Neuronal stem cell (in vitro differentiated cells): ENCODE measurements around the gene CIAO2A.

Experiments used
- DNase-seq: peaks from one replicate; pipeline ENCODE4 v3.0.0-alpha.2; 2013; ENCODE audit warnings: low spot score
- H2AFZ ChIP-seq: one replicate; pipeline ENCODE4 v1.6.1; 2013; ENCODE audit warnings: mild to moderate bottlenecking, low read length, inconsistent platforms
- H2AK5ac ChIP-seq: 2 replicates; pipeline ENCODE4 v1.6.1; 2013; ENCODE audit warnings: low read depth, mild to moderate bottlenecking, inconsistent platforms, low read length, moderate library complexity, mixed read lengths
- H2BK120ac ChIP-seq: 2 replicates; pipeline ENCODE4 v1.6.1; 2013; ENCODE audit warnings: low read depth, mild to moderate bottlenecking, inconsistent platforms, low read length, moderate library complexity, mixed read lengths
- H2BK12ac ChIP-seq: one replicate; pipeline ENCODE4 v1.6.1; 2013; ENCODE audit warnings: low read length, inconsistent platforms
- H2BK15ac ChIP-seq: 2 replicates; pipeline ENCODE4 v1.6.1; 2013; ENCODE audit warnings: mild to moderate bottlenecking, low read length, inconsistent platforms, mixed read lengths
- H2BK5ac ChIP-seq: one replicate; pipeline ENCODE4 v1.6.1; 2013; ENCODE audit warnings: inconsistent platforms, mild to moderate bottlenecking, low read length, moderate library complexity
- H3K14ac ChIP-seq: one replicate; pipeline ENCODE4 v1.6.1; 2013; ENCODE audit warnings: low read length, inconsistent platforms
- H3K18ac ChIP-seq: 2 replicates; pipeline ENCODE4 v1.6.1; 2013; ENCODE audit warnings: low read length, inconsistent platforms
- H3K23ac ChIP-seq: 2 replicates; pipeline ENCODE4 v1.6.1; 2013; ENCODE audit warnings: low read depth, mild to moderate bottlenecking, mixed read lengths, low read length, inconsistent platforms; ENCODE audit not compliant: poor library complexity
- H3K27ac ChIP-seq: replicated peaks from 3 replicates; pipeline ENCODE4 v1.5.1; 2013; ENCODE audit warnings: low read length, inconsistent platforms
- H3K27me3 ChIP-seq, 3 experiments: 2 replicates each; pipeline ENCODE4 v1.6.1; 2013; ENCODE audit warnings: low read length in 3 of 3, mild to moderate bottlenecking in 2 of 3, inconsistent platforms in 1 of 3, low read depth in 1 of 3, mixed read lengths in 1 of 3, moderate library complexity in 1 of 3; ENCODE audit not compliant: control insufficient read depth in 3 of 3, insufficient read depth in 3 of 3
- H3K36me3 ChIP-seq, 2 donors: replicated peaks in 1 of 2; 2 replicates each; pipeline ENCODE4 v1.6.1; 2013; ENCODE audit warnings: low read length in 2 of 2; ENCODE audit not compliant: control insufficient read depth in 2 of 2, insufficient read depth in 2 of 2
- H3K4ac ChIP-seq: 2 replicates; pipeline ENCODE4 v1.6.1; 2013; ENCODE audit warnings: inconsistent platforms, mild to moderate bottlenecking, low read length, moderate library complexity
- H3K4me1 ChIP-seq, 2 donors: 1 replicate in 1 of 2; 2 replicates in 1 of 2; pipeline ENCODE4 v1.6.1; 2013; ENCODE audit warnings: low read length in 2 of 2, low read depth in 1 of 2; ENCODE audit not compliant: control insufficient read depth in 2 of 2, insufficient read depth in 1 of 2
- H3K4me2 ChIP-seq: one replicate; pipeline ENCODE4 v1.6.1; 2013; ENCODE audit warnings: mild to moderate bottlenecking, low read length, inconsistent platforms; ENCODE audit not compliant: insufficient read depth, poor library complexity, severe bottlenecking
- H3K4me3 ChIP-seq, 2 donors: 2 replicates each; pipeline ENCODE4 v1.5.1; 2013; ENCODE audit warnings: low read length in 2 of 2, mild to moderate bottlenecking in 2 of 2, inconsistent platforms in 1 of 2, moderate library complexity in 1 of 2
- H3K79me1 ChIP-seq: one replicate; pipeline ENCODE4 v1.6.1; 2013; ENCODE audit warnings: low read depth, mild to moderate bottlenecking, inconsistent platforms, low read length, moderate library complexity
- H3K9ac ChIP-seq: one replicate; pipeline ENCODE4 v1.6.1; 2013; ENCODE audit warnings: mild to moderate bottlenecking, low read depth, low read length, inconsistent platforms; ENCODE audit not compliant: poor library complexity
- H3K9me3 ChIP-seq, 2 donors: replicated peaks in 1 of 2; 2 replicates each; pipeline versions ENCODE3 to v1.6.1; 2013; ENCODE audit warnings: low read length in 2 of 2, mild to moderate bottlenecking in 2 of 2, inconsistent platforms in 1 of 2, low read depth in 1 of 2, mixed read lengths in 1 of 2, moderate library complexity in 1 of 2; ENCODE audit not compliant: control insufficient read depth in 2 of 2, insufficient read depth in 1 of 2
- H4K8ac ChIP-seq: one replicate; pipeline ENCODE4 v1.6.1; 2013; ENCODE audit warnings: low read depth, mild to moderate bottlenecking, inconsistent platforms, low read length, moderate library complexity
- H4K91ac ChIP-seq: one replicate; pipeline ENCODE4 v1.6.1; 2013; ENCODE audit warnings: low read length, low read depth, mild to moderate bottlenecking, inconsistent platforms; ENCODE audit not compliant: poor library complexity
- WGBS, 2 donors: extraction: QIAGEN DNeasy Blood & Tissue Kit; methylation state at CpG; one replicate each; pipeline ENCODE4 v1.1.7; 2013; ENCODE audit warnings: missing lambda C conversion rate in 2 of 2, mixed read lengths in 1 of 2; ENCODE audit not compliant: insufficient read length in 2 of 2, insufficient replicate concordance in 1 of 2; ENCODE audit errors: extremely low coverage in 2 of 2; 5-methylcytosine and 5-hydroxymethylcytosine counted together

CIAO2A gene

GRCh38 chr15:64051093-64051402, 42.6 kb downstream of the CIAO2A start:
- Histone ChIP-seq H4K91ac (no peak overlapping the region), H2BK12ac (no peak overlapping the region), H2BK15ac (no peak overlapping the region), H3K4me3 (no peak overlapping the region), H3K9me3 (no peaks in the 10 kb centered on the region), H4K8ac (no peak overlapping the region), H2AK5ac (no peak overlapping the region), H3K4me1 (peaks cover 13 to 38% of the 10 kb centered on the region in 2 donors), H3K4ac (no peak overlapping the region), H3K23ac (no peak overlapping the region), H2AFZ (no peak overlapping the region), H3K27ac (no peak overlapping the region), H3K27me3 (peaks cover 0 to 16% (median 0%) of the 10 kb centered on the region in 3 experiments), H3K4me2 (no peak overlapping the region), H3K9ac (no peak overlapping the region), H3K18ac (no peak overlapping the region), H2BK120ac (no peak overlapping the region), H3K79me1 (no peaks in the 10 kb centered on the region), H3K14ac (no peak overlapping the region), H2BK5ac (no peak overlapping the region), H3K36me3 (no peaks in the 10 kb centered on the region)
- no CpG with 5 or more reads among the region's 2 CpGs for WGBS, 2 donors
- no peak for DNase-seq

GRCh38 chr15:64050281-64051092, 43.2 kb downstream of the CIAO2A start:
- H3K18ac ChIP-seq: peak overlapping the region; percentile 89
- H3K27ac ChIP-seq: no peak overlapping the region
- H3K27me3 ChIP-seq: peaks cover 0 to 20% (median 0%) of the 10 kb centered on the region in 3 experiments
- H3K23ac ChIP-seq: no peak overlapping the region
- no CpG with 5 or more reads among the region's 8 CpGs for WGBS, 2 donors
- H3K4me3 ChIP-seq: no peak overlapping the region
- no peak overlapping the region for H2BK120ac ChIP-seq
- no peaks in the 10 kb centered on the region for H3K36me3 ChIP-seq
- no peak overlapping the region for H2BK12ac ChIP-seq
- no peak overlapping the region for H4K8ac ChIP-seq
- no peak overlapping the region for H2BK5ac ChIP-seq
- H4K91ac ChIP-seq: no peak overlapping the region
- DNase-seq: no peak
- peak overlapping the region; percentile 20 for H2BK15ac ChIP-seq
- H3K9ac ChIP-seq: peak overlapping the region; percentile 44
- H3K14ac ChIP-seq: no peak overlapping the region
- no peak overlapping the region for H2AK5ac ChIP-seq
- peaks cover 17 to 38% of the 10 kb centered on the region in 2 donors for H3K4me1 ChIP-seq
- peak overlapping the region; percentile 60 for H2AFZ ChIP-seq
- H3K4ac ChIP-seq: no peak overlapping the region
- no peaks in the 10 kb centered on the region for H3K79me1 ChIP-seq
- no peaks in the 10 kb centered on the region for H3K9me3 ChIP-seq
- H3K4me2 ChIP-seq: no peak overlapping the region

- Histone ChIP-seq H3K4me1 (peaks cover 18 to 38% of the 10 kb centered on the region in 2 donors), H2AFZ (no peak overlapping the region), H2BK120ac (no peak overlapping the region), H2BK15ac (no peak overlapping the region), H2BK5ac (no peak overlapping the region), H4K8ac (no peak overlapping the region), H4K91ac (no peak overlapping the region), H3K18ac (no peak overlapping the region), H3K79me1 (no peaks in the 10 kb centered on the region), H2BK12ac (no peak overlapping the region), H2AK5ac (no peak overlapping the region), H3K4me2 (no peak overlapping the region), H3K4me3 (no peak overlapping the region), H3K9ac (no peak overlapping the region), H3K9me3 (no peaks in the 10 kb centered on the region), H3K27me3 (peaks cover 0 to 24% (median 0%) of the 10 kb centered on the region in 3 experiments), H3K4ac (no peak overlapping the region), H3K14ac (no peak overlapping the region), H3K23ac (no peak overlapping the region), H3K27ac (no peak overlapping the region), H3K36me3 (no peaks in the 10 kb centered on the region)
- no CpG with 5 or more reads among the region's 1 CpG for WGBS, 2 donors
- no peak for DNase-seq
Measured at GRCh38 chr15:64048781-64049460, 44.7 kb downstream of the CIAO2A start.

- Histone ChIP-seq H3K4ac (no peak within 1 kb of the TSS), H2AK5ac (peak within 1 kb of the TSS; percentile 44), H4K8ac (no peak within 1 kb of the TSS), H3K27me3 (peaks cover 0 to 24% (median 0%) of the 10 kb centered on the region in 3 experiments), H3K79me1 (no peaks in the 10 kb centered on the region), H3K9ac (peak within 1 kb of the TSS; percentile 52), H3K4me1 (peaks cover 15 to 21% of the 10 kb centered on the region in 2 donors), H4K91ac (peak within 1 kb of the TSS; percentile 56), H3K18ac (peak within 1 kb of the TSS; percentile 69), H2BK120ac (no peak within 1 kb of the TSS), H2BK12ac (peak within 1 kb of the TSS; percentile 63), H3K23ac (no peak within 1 kb of the TSS), H2BK5ac (no peak within 1 kb of the TSS), H3K36me3 (no peaks in the 10 kb centered on the region), H3K14ac (peak within 1 kb of the TSS; percentile 72), H3K9me3 (no peaks in the 10 kb centered on the region), H3K27ac (no peak within 1 kb of the TSS), H2BK15ac (peak within 1 kb of the TSS; percentile 7), H3K4me2 (peak within 1 kb of the TSS; percentile 77), H3K4me3 (peak within 1 kb of the TSS; percentile 30 to 80), H2AFZ (peak within 1 kb of the TSS; percentile 72)
- peak; percentile 70 for DNase-seq
- WGBS, 2 donors: no CpG with 5 or more reads among the region's 50 CpGs
Measured at GRCh38 chr15:64046421-64047153, 47.1 kb downstream of the CIAO2A start, which contains the start of gene DAPK2. TSS of gene DAPK2 (minus strand) at chr15:64046485. CDS start at chr15:64040261, 6,224 bp downstream.
